A673 (cell line): ENCODE results near the gene TAS1R3. TPM values are rescaled to one million over a fixed set of nuclear protein-coding genes. Genes with fewer than 3 reads are reported as not detected.

Experiments used
- BruUV-seq: library from RNA; stranded (reverse); fragments of 400-500 nt; replicated peaks from 2 replicates; lab custom pipeline; 2021; lab: Mats Ljungman, UMichigan
- CTCF ChIA-PET: fragments of 300-600 bp; sonication (Branson Sonifier 250); formaldehyde crosslinking; loops from one replicate; lab custom pipeline; 2022; ENCODE audit warnings: antibody characterized with exemption; lab: Charles Lee
- POLR2A ChIA-PET: fragments of 300-600 bp; sonication (Branson Sonifier 250); formaldehyde crosslinking; loops from one replicate; lab custom pipeline; 2022; ENCODE audit warnings: antibody characterized with exemption; ENCODE audit not compliant: low non-redundant PET; lab: Charles Lee
- DNase-seq: peaks from one replicate; pipeline ENCODE4 v3.0.0-alpha.2; 2015; ENCODE audit warnings: low spot score
- H3K27ac ChIP-seq: fragments of 200-600 bp; sonication (generic); 2 replicates; pipeline ENCODE4 v1.5.1; 2016; ENCODE audit warnings: mixed run types, low read depth, mild to moderate bottlenecking, mixed read lengths, antibody characterized with exemption, low read length; ENCODE audit not compliant: poor library complexity, severe bottlenecking
- H3K27me3 ChIP-seq: fragments of 200-600 bp; sonication (generic); replicated peaks from 2 replicates; pipeline ENCODE4 v1.6.1; 2017; ENCODE audit warnings: mixed run types, low read depth, mild to moderate bottlenecking, mixed read lengths, antibody characterized with exemption, low read length; ENCODE audit not compliant: insufficient read depth, poor library complexity
- H3K36me3 ChIP-seq: fragments of 200-600 bp; sonication (generic); 2 replicates; pipeline ENCODE4 v1.6.1; 2016; ENCODE audit warnings: mixed run types, mild to moderate bottlenecking, mixed read lengths, antibody characterized with exemption, low read length; ENCODE audit not compliant: insufficient read depth, poor library complexity, severe bottlenecking
- H3K4me1 ChIP-seq: fragments of 200-600 bp; sonication (generic); 2 replicates; pipeline ENCODE4 v1.6.1; 2017; ENCODE audit warnings: mixed run types, mild to moderate bottlenecking, mixed read lengths, antibody characterized with exemption, low read length; ENCODE audit not compliant: insufficient read depth, poor library complexity, severe bottlenecking
- H3K4me3 ChIP-seq: fragments of 200-600 bp; sonication (generic); 2 replicates; pipeline ENCODE4 v1.5.1; 2016; ENCODE audit warnings: low read depth, mixed run types, mild to moderate bottlenecking, mixed read lengths, low read length; ENCODE audit not compliant: poor library complexity, severe bottlenecking
- H3K9me3 ChIP-seq: fragments of 200-600 bp; sonication (generic); 2 replicates; pipeline ENCODE4 v1.6.1; 2016; ENCODE audit warnings: mixed run types, low read depth, mild to moderate bottlenecking, mixed read lengths, antibody characterized with exemption, low read length; ENCODE audit not compliant: poor library complexity, severe bottlenecking
- EZH2 ChIP-seq: fragments of 200-600 bp; sonication (generic); IDR thresholded peaks from 2 replicates; pipeline ENCODE4 v1.6.1; 2017; ENCODE audit warnings: borderline replicate concordance, low read depth, mild to moderate bottlenecking, mixed read lengths, antibody characterized with exemption, low read length; ENCODE audit not compliant: poor library complexity, severe bottlenecking
- intact Hi-C: fragments of 100-400 bp; cut with micrococcal nuclease; formaldehyde crosslinking; loops from one replicate; pipeline ENCODE4 v1.10.0; 2022; ENCODE audit not compliant: unreplicated experiment
- total RNA-seq: library from RNA; stranded (reverse); gene quantifications from 2 replicates; pipeline ENCODE4 v1.2.3, GENCODE V29; 2021
- TF ChIP-seq, protein P1 (sequence below): fragments of 300-800, 200-600 bp; sonication (generic); conservative IDR thresholded peaks from 2 replicates; pipeline ENCODE4 v1.5.1; 2017; ENCODE audit warnings: low read depth, mild to moderate bottlenecking, antibody characterized with exemption, low read length, moderate library complexity, mixed read lengths

TAS1R3 gene
- total RNA-seq, 1 experiment from 2014 or later = 0.21 TPM

- no TSS peak for BruUV-seq
- peak; percentile 96 for DNase-seq
- Histone ChIP-seq H3K36me3 (peaks cover 15% of the 10 kb centered on the region), H3K9me3 (no peaks in the 10 kb centered on the region), H3K4me1 (peaks cover 39% of the 10 kb centered on the region), H3K27ac (peak within 1 kb of the TSS; percentile 96), H3K27me3 (no peaks in the 10 kb centered on the region), H3K4me3 (peak within 1 kb of the TSS; percentile 88)
- TF ChIP-seq, protein P1, sequence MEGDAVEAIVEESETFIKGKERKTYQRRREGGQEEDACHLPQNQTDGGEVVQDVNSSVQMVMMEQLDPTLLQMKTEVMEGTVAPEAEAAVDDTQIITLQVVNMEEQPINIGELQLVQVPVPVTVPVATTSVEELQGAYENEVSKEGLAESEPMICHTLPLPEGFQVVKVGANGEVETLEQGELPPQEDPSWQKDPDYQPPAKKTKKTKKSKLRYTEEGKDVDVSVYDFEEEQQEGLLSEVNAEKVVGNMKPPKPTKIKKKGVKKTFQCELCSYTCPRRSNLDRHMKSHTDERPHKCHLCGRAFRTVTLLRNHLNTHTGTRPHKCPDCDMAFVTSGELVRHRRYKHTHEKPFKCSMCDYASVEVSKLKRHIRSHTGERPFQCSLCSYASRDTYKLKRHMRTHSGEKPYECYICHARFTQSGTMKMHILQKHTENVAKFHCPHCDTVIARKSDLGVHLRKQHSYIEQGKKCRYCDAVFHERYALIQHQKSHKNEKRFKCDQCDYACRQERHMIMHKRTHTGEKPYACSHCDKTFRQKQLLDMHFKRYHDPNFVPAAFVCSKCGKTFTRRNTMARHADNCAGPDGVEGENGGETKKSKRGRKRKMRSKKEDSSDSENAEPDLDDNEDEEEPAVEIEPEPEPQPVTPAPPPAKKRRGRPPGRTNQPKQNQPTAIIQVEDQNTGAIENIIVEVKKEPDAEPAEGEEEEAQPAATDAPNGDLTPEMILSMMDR = no peak
- TF ChIP-seq EZH2 = no peak
- ChIA-PET CTCF (no interaction called here), POLR2A (no interaction called here)
- intact Hi-C loops = loop anchor here (5.0 to 10.0 kb wide), 2 partner anchors 186 to 283 kb away; partner anchors contain the start of gene AGRN
Observed at GRCh38 chr1:1307923-1308755, 22.9 kb upstream of the TAS1R3 start, which contains the start of the genes ACAP3 and PUSL1. Gene ACAP3, minus strand, starts transcription at chr1:1307930. Its CDS starts 115 bp downstream, at chr1:1307815. Gene PUSL1, plus strand, starts transcription at chr1:1308597. Its CDS starts 47 bp downstream, at chr1:1308644.

GRCh38 chr1:1308756-1309250 lies 22.3 kb upstream of the TAS1R3 start:
- ChIA-PET POLR2A (interaction anchor here (0.5 kb wide), 1 partner anchor 360 kb away, joined by 8 read pairs; no protein-coding TSS in a partner anchor), CTCF (no interaction called here)
- peaks cover 21% of the 10 kb centered on the region for H3K36me3 ChIP-seq
- no peaks in the 10 kb centered on the region for H3K9me3 ChIP-seq
- H3K27me3 ChIP-seq = no peaks in the 10 kb centered on the region
- TF ChIP-seq, protein P1 = no peak
- no peak for TF ChIP-seq EZH2
- peak overlapping the region; percentile 88 for H3K4me3 ChIP-seq
- H3K4me1 ChIP-seq = peaks cover 38% of the 10 kb centered on the region
- intact Hi-C loops = loop anchor here (5.0 to 10.0 kb wide), 2 partner anchors 187 to 284 kb away; partner anchors contain the start of gene AGRN
- H3K27ac ChIP-seq = peak overlapping the region; percentile 96
- DNase-seq = no peak
- BruUV-seq = TSS peak; percentile 48

DNA sequence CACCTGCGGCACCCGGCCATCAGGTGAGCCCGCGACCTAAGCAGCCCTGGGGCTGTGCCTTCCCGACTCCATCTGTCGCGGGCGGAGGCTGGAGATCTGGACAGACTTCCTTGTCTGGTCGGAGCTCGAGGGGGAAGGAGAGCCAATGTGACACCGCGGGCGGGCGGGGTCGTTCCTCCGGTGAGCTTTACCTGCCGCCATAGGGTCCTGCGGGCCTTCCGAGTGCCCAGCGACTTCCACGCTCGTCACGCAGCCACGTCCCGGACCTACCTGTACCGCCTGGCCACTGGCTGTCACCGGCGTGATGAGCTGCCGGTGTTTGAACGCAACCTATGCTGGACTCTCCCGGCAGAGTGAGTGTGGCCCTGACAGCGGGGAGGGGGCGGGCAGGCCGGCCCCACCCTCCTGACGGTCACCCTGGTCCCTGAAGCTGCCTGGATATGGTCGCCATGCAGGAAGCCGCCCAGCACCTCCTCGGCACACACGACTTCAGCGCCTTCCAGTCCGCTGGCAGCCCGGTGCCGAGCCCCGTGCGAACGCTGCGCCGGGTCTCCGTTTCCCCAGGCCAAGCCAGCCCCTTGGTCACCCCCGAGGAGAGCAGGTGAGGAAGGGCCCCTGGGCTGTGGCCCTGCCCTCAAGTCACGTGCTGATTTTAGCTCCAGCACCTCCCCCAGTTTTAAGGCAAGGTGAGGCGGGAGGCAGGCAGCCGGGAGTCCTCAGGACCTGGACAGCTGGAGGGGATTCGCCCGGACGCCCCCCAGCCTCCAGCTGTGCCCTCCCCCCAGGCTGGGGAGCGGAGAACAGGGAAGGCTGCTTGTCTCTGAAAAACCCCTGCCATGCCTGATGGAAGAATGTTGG lies 21.6 kb upstream of the TAS1R3 start:
- Histone ChIP-seq H3K36me3 (peaks cover 27% of the 10 kb centered on the region), H3K4me3 (peak overlapping the region; percentile 88), H3K27me3 (no peaks in the 10 kb centered on the region), H3K9me3 (no peaks in the 10 kb centered on the region), H3K4me1 (peaks cover 31% of the 10 kb centered on the region), H3K27ac (peak overlapping the region; percentile 96)
- intact Hi-C loops = loop anchor here (5.0 to 10.0 kb wide), 2 partner anchors 187 to 285 kb away; partner anchors contain the start of gene AGRN
- no TSS peak for BruUV-seq
- POLR2A ChIA-PET = interaction anchor here (0.5 kb wide), 1 partner anchor 361 kb away, joined by 8 read pairs; no protein-coding TSS in a partner anchor
- CTCF ChIA-PET = no interaction called here
- DNase-seq = peak; percentile 37
- TF ChIP-seq, protein P1 = no peak
- no peak for TF ChIP-seq EZH2
